ENCODE measurements around the gene OBSCN. TPM values are rescaled to one million over a fixed set of nuclear protein-coding genes. Genes with fewer than 3 reads are reported as not detected.

The OBSCN gene
- total and polyA plus RNA-seq, 7 donors: 0.92 to 21.0 (median 13.1) TPM

GRCh38 chr1:228343191-228343661 is 135.4 kb downstream of the OBSCN start:
- WGBS, 2 donors: 94% methylated on average over 19 of the region's 19 CpGs
- H3K36me3 ChIP-seq: peaks cover 0 to 7% (median 0%) of the 10 kb centered on the region in 4 donors
- H3K4me3 ChIP-seq: no peak overlapping the region
- DNase-seq: peak; percentile 56
- H3K4me1 ChIP-seq: no peaks in the 10 kb centered on the region
- no peaks in the 10 kb centered on the region for H3K27me3 ChIP-seq
- intact Hi-C loops (cut with DNase I): no loop called here
- no peak overlapping the region for H3K27ac ChIP-seq
- TF ChIP-seq EP300 (IDR thresholded peaks at IDR 0.05) (no peak), POLR2AphosphoS5 (IDR thresholded peaks at IDR 0.05) (no peak), POLR2A (IDR thresholded peaks at IDR 0.05) (no peak)
- TF ChIP-seq, protein P1, sequence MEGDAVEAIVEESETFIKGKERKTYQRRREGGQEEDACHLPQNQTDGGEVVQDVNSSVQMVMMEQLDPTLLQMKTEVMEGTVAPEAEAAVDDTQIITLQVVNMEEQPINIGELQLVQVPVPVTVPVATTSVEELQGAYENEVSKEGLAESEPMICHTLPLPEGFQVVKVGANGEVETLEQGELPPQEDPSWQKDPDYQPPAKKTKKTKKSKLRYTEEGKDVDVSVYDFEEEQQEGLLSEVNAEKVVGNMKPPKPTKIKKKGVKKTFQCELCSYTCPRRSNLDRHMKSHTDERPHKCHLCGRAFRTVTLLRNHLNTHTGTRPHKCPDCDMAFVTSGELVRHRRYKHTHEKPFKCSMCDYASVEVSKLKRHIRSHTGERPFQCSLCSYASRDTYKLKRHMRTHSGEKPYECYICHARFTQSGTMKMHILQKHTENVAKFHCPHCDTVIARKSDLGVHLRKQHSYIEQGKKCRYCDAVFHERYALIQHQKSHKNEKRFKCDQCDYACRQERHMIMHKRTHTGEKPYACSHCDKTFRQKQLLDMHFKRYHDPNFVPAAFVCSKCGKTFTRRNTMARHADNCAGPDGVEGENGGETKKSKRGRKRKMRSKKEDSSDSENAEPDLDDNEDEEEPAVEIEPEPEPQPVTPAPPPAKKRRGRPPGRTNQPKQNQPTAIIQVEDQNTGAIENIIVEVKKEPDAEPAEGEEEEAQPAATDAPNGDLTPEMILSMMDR (IDR thresholded peaks at IDR 0.05): no peak
- H3K9me3 ChIP-seq: no peaks in the 10 kb centered on the region

DNA sequence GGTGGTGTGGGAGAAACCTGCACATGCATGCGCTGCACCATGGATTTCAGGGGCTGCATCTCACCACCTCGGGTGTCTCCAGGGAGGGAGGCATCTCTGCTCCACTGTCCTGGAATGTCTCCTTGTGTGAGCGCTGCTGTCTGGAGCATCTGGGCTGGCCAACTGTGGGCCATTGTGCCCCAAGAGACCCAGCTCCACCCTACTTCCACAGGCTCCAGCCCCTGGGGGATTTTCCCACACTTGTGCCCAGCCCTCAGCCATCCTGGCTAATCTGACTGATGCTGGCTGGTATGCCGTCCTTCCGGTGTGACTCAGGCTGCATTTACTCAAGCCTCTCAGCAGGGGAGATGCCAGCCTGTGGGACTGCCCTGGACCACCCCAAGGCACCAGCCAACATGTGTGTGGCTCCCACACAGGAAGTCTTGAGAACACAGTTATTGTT is 136.8 kb downstream of the OBSCN start:
- H3K4me3 ChIP-seq: no peak overlapping the region
- no peak for TF ChIP-seq POLR2AphosphoS5 (IDR thresholded peaks at IDR 0.05)
- TF ChIP-seq, protein P1 (IDR thresholded peaks at IDR 0.05): no peak
- no peak for TF ChIP-seq EP300 (IDR thresholded peaks at IDR 0.05)
- TF ChIP-seq POLR2A (IDR thresholded peaks at IDR 0.05): no peak
- peak; percentile 36 for DNase-seq
- intact Hi-C loops (cut with DNase I): no loop called here
- no peaks in the 10 kb centered on the region for H3K4me1 ChIP-seq
- H3K36me3 ChIP-seq: peaks cover 0 to 4% (median 0%) of the 10 kb centered on the region in 4 donors
- WGBS, 2 donors: 91 to 95% methylated on average over 5 of the region's 5 CpGs
- no peak overlapping the region for H3K27ac ChIP-seq
- no peaks in the 10 kb centered on the region for H3K27me3 ChIP-seq
- H3K9me3 ChIP-seq: no peaks in the 10 kb centered on the region

DNA sequence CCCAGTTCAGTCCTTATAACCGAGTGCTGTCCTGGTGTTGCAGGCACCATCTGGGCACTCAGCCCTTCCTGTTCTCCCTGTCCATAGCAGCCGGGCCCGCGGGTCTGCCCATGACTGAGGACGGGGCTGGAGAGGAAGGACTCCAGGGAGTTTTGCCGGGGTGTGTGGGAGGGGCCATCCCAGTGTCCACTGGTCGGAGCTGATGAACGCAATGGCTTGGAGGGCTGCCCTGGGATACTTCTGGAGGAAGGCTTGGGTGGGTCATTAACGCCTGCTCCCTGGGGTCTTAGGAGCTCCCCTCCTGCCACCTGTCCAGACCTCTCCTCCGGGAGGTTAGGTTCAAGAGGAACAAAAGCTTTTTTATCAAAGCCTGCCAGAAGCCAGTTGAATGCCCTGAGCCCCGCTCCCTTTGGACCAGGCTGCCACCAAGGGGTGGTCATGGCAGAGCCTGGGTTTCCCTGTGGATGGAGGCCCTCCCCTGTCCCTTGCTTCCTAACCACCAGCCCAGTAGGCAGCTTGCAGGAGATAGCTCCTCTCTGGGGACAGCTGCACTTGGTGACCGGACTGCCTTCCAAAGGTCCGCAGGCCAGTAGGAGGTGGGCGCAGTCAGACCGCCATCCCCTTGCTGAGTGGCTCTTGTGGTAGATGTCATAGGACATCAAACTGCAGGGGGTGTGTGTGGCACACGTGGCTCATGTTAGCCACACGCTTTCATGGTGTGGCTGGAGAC is 137.5 kb downstream of the OBSCN start:
- no peak overlapping the region for H3K4me3 ChIP-seq
- no peaks in the 10 kb centered on the region for H3K36me3 ChIP-seq
- TF ChIP-seq, protein P1 (IDR thresholded peaks at IDR 0.05): no peak
- no peak for TF ChIP-seq POLR2A (IDR thresholded peaks at IDR 0.05)
- TF ChIP-seq EP300 (IDR thresholded peaks at IDR 0.05): no peak
- TF ChIP-seq POLR2AphosphoS5 (IDR thresholded peaks at IDR 0.05): no peak
- H3K9me3 ChIP-seq: no peaks in the 10 kb centered on the region
- no peaks in the 10 kb centered on the region for H3K27me3 ChIP-seq
- peak; percentile 50 for DNase-seq
- intact Hi-C loops (cut with DNase I): no loop called here
- no peak overlapping the region for H3K27ac ChIP-seq
- 92 to 93% methylated on average over 17 of the region's 17 CpGs for WGBS, 2 donors
- H3K4me1 ChIP-seq: no peaks in the 10 kb centered on the region

DNA sequence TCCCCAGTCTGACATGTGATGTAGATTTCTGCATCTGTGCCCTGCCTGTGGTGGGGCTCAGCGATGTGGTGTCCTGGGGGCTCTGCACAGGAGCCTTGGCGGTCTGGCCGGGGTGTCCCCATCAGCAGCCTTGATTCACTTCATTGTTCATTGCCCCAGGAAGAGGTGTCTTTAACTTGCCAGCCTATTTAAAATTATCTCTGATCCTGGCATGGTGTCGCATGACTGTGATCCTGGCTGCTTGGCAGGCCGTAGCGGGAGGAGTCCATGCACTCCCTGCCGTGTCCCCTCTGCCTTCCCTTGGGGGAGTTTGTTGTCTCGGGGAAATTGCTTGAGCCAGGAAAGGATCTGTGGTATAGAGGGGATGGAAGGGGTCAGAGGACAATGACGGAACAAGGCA is 138.9 kb downstream of the OBSCN start:
- intact Hi-C loops (cut with DNase I): no loop called here
- no peak overlapping the region for H3K27ac ChIP-seq
- 91 to 94% methylated on average over 9 of the region's 9 CpGs for WGBS, 2 donors
- H3K9me3 ChIP-seq: no peaks in the 10 kb centered on the region
- H3K4me1 ChIP-seq: no peaks in the 10 kb centered on the region
- no peaks in the 10 kb centered on the region for H3K27me3 ChIP-seq
- no peaks in the 10 kb centered on the region for H3K36me3 ChIP-seq
- H3K4me3 ChIP-seq: no peak overlapping the region
- DNase-seq: peak; percentile 24
- no peak for TF ChIP-seq POLR2A (IDR thresholded peaks at IDR 0.05)
- TF ChIP-seq, protein P1 (IDR thresholded peaks at IDR 0.05): no peak
- TF ChIP-seq POLR2AphosphoS5 (IDR thresholded peaks at IDR 0.05): no peak
- no peak for TF ChIP-seq EP300 (IDR thresholded peaks at IDR 0.05)

Measured in sigmoid colon (tissue), 7 donors.